Activated CD4-positive, alpha-beta T cell treated with anti-CD3 and anti-CD28 coated beads, Interleukin-2, amount 10 ng/mL, durations not matched to agents 7 days and 5 days (primary cell): Measurements from ENCODE around the gene DCP2. TPM values are rescaled to one million over a fixed set of nuclear protein-coding genes. Genes with fewer than 3 reads are reported as not detected.

Experiments used
- CTCF ChIA-PET: fragments of 350-600 bp; sonication (Branson Sonifier 250); formaldehyde crosslinking; loops from one replicate; lab custom pipeline; 2021; ENCODE audit warnings: antibody characterized with exemption; lab: Charles Lee
- POLR2A ChIA-PET: fragments of 350-600 bp; sonication (Branson Sonifier 250); formaldehyde crosslinking; loops from one replicate; lab custom pipeline; 2021; ENCODE audit warnings: antibody characterized with exemption; lab: Charles Lee
- DNase-seq: peaks from one replicate; pipeline ENCODE4 v3.0.0-alpha.2; 2020
- H3K27ac Mint-ChIP-seq: one replicate; pipeline ENCODE4 v1.8.0; 2021; ENCODE audit warnings: mild to moderate bottlenecking, moderate library complexity, mixed read lengths
- H3K27me3 Mint-ChIP-seq: one replicate; pipeline ENCODE4 v1.8.0; 2021; ENCODE audit warnings: mixed read lengths
- H3K36me3 Mint-ChIP-seq: one replicate; pipeline ENCODE4 v1.8.0; 2021; ENCODE audit warnings: low read depth, mixed read lengths
- H3K4me1 Mint-ChIP-seq: one replicate; pipeline ENCODE4 v1.8.0; 2021; ENCODE audit warnings: mixed read lengths
- H3K4me3 Mint-ChIP-seq: one replicate; pipeline ENCODE4 v1.8.0; 2021; ENCODE audit warnings: mild to moderate bottlenecking, moderate library complexity, mixed read lengths
- H3K9me3 Mint-ChIP-seq: one replicate; pipeline ENCODE4 v1.8.0; 2021; ENCODE audit warnings: mixed read lengths
- total RNA-seq, 2 experiments: library from RNA; stranded (reverse); gene quantifications; one replicate each; pipeline ENCODE4 v1.2.3, GENCODE V29; 2021

The DCP2 gene
- total RNA-seq, 2 experiments from 2014 or later: 116 to 122 TPM

GRCh38 chr5:113027431-113027830 is 50.8 kb downstream of the DCP2 start:
- no peaks in the 10 kb centered on the region for H3K27me3 Mint-ChIP-seq
- no peak for DNase-seq
- H3K4me1 Mint-ChIP-seq: peaks cover 25% of the 10 kb centered on the region
- H3K27ac Mint-ChIP-seq: no peak overlapping the region
- ChIA-PET CTCF (no interaction called here), POLR2A (no interaction called here)
- peaks cover 49% of the 10 kb centered on the region for H3K36me3 Mint-ChIP-seq
- H3K4me3 Mint-ChIP-seq: no peak overlapping the region
- H3K9me3 Mint-ChIP-seq: no peaks in the 10 kb centered on the region

GRCh38 chr5:113029614-113030013 is 53.0 kb downstream of the DCP2 start:
- peaks cover 6% of the 10 kb centered on the region for H3K4me1 Mint-ChIP-seq
- POLR2A ChIA-PET: no interaction called here
- peaks cover 29% of the 10 kb centered on the region for H3K36me3 Mint-ChIP-seq
- H3K4me3 Mint-ChIP-seq: no peak overlapping the region
- no peak for DNase-seq
- CTCF ChIA-PET: interaction anchor here (0.6 to 1.6 kb wide), 2 partner anchors 8 to 181 kb away, joined by 3 read pairs; no protein-coding TSS in a partner anchor
- no peaks in the 10 kb centered on the region for H3K9me3 Mint-ChIP-seq
- H3K27ac Mint-ChIP-seq: no peak overlapping the region
- no peaks in the 10 kb centered on the region for H3K27me3 Mint-ChIP-seq

GRCh38 chr5:113031104-113031503 is 54.5 kb downstream of the DCP2 start:
- DNase-seq: no peak
- Mint-ChIP-seq H3K9me3 (no peaks in the 10 kb centered on the region), H3K36me3 (peaks cover 22% of the 10 kb centered on the region), H3K4me1 (no peaks in the 10 kb centered on the region), H3K27me3 (no peaks in the 10 kb centered on the region), H3K4me3 (no peak overlapping the region), H3K27ac (no peak overlapping the region)
- ChIA-PET CTCF (interaction anchor here (0.7 to 1.0 kb wide), 2 partner anchors 14 to 64 kb away, joined by 3 to 4 read pairs; no protein-coding TSS in a partner anchor), POLR2A (interaction anchor here (0.6 kb wide), 1 partner anchor 75 kb away, joined by 3 read pairs; no protein-coding TSS in a partner anchor)

- Mint-ChIP-seq H3K4me1 (no peaks in the 10 kb centered on the region), H3K9me3 (no peaks in the 10 kb centered on the region), H3K27ac (no peak overlapping the region), H3K4me3 (no peak overlapping the region), H3K27me3 (no peaks in the 10 kb centered on the region), H3K36me3 (peaks cover 18% of the 10 kb centered on the region)
- CTCF ChIA-PET: interaction anchor here (0.7 to 1.0 kb wide), 2 partner anchors 13 to 64 kb away, joined by 3 to 4 read pairs; no protein-coding TSS in a partner anchor
- POLR2A ChIA-PET: interaction anchor here (0.6 kb wide), 1 partner anchor 75 kb away, joined by 3 read pairs; no protein-coding TSS in a partner anchor
- no peak for DNase-seq
These were observed 55.0 kb downstream of the DCP2 start for GRCh38 chr5:113031557-113031956.

GRCh38 chr5:113034182-113034773 is 57.7 kb downstream of the DCP2 start:
- CTCF ChIA-PET: no interaction called here
- no peak overlapping the region for H3K4me3 Mint-ChIP-seq
- no peak for DNase-seq
- H3K27me3 Mint-ChIP-seq: no peaks in the 10 kb centered on the region
- H3K4me1 Mint-ChIP-seq: no peaks in the 10 kb centered on the region
- no peak overlapping the region for H3K27ac Mint-ChIP-seq
- no peaks in the 10 kb centered on the region for H3K9me3 Mint-ChIP-seq
- POLR2A ChIA-PET: no interaction called here
- peaks cover 5% of the 10 kb centered on the region for H3K36me3 Mint-ChIP-seq

GRCh38 chr5:113035096-113035495 is 58.5 kb downstream of the DCP2 start:
- ChIA-PET POLR2A (no interaction called here), CTCF (interaction anchor here (0.5 kb wide), 1 partner anchor 46 kb away, joined by 5 read pairs; no protein-coding TSS in a partner anchor)
- H3K27ac Mint-ChIP-seq: no peak overlapping the region

GRCh38 chr5:113036321-113036720 is 59.7 kb downstream of the DCP2 start:
- H3K27me3 Mint-ChIP-seq: no peaks in the 10 kb centered on the region
- peaks cover 3% of the 10 kb centered on the region for H3K4me1 Mint-ChIP-seq
- H3K9me3 Mint-ChIP-seq: no peaks in the 10 kb centered on the region
- ChIA-PET CTCF (interaction anchor here (0.6 kb wide), 1 partner anchor 40 kb away, joined by 4 read pairs; no protein-coding TSS in a partner anchor), POLR2A (no interaction called here)
- no peak overlapping the region for H3K27ac Mint-ChIP-seq
- H3K4me3 Mint-ChIP-seq: no peak overlapping the region
- DNase-seq: no peak
- H3K36me3 Mint-ChIP-seq: no peaks in the 10 kb centered on the region

More at GRCh38 chr5:113035096-113035495, 58.5 kb downstream of the DCP2 start:
- DNase-seq: no peak
- H3K4me3 Mint-ChIP-seq: no peak overlapping the region
- H3K36me3 Mint-ChIP-seq: no peaks in the 10 kb centered on the region
- H3K27me3 Mint-ChIP-seq: no peaks in the 10 kb centered on the region
- H3K9me3 Mint-ChIP-seq: no peaks in the 10 kb centered on the region
- no peaks in the 10 kb centered on the region for H3K4me1 Mint-ChIP-seq

- POLR2A ChIA-PET: no interaction called here
- Mint-ChIP-seq H3K27ac (no peak overlapping the region), H3K9me3 (no peaks in the 10 kb centered on the region), H3K4me1 (peaks cover 5% of the 10 kb centered on the region), H3K4me3 (no peak overlapping the region), H3K27me3 (no peaks in the 10 kb centered on the region), H3K36me3 (no peaks in the 10 kb centered on the region)
- DNase-seq: no peak
- CTCF ChIA-PET: no interaction called here
These were observed 60.2 kb downstream of the DCP2 start for GRCh38 chr5:113036826-113037225.

- Mint-ChIP-seq H3K9me3 (no peaks in the 10 kb centered on the region), H3K4me1 (peaks cover 5% of the 10 kb centered on the region), H3K27me3 (no peaks in the 10 kb centered on the region), H3K27ac (no peak overlapping the region), H3K36me3 (no peaks in the 10 kb centered on the region), H3K4me3 (no peak overlapping the region)
- ChIA-PET POLR2A (no interaction called here), CTCF (no interaction called here)
- no peak for DNase-seq
These were observed 61.5 kb downstream of the DCP2 start for GRCh38 chr5:113038136-113038535.

- Mint-ChIP-seq H3K4me1 (peaks cover 5% of the 10 kb centered on the region), H3K36me3 (no peaks in the 10 kb centered on the region), H3K9me3 (no peaks in the 10 kb centered on the region), H3K27me3 (no peaks in the 10 kb centered on the region), H3K27ac (no peak overlapping the region), H3K4me3 (no peak overlapping the region)
- ChIA-PET CTCF (interaction anchor here (1.0 kb wide), 1 partner anchor 25 kb away, joined by 3 read pairs; no protein-coding TSS in a partner anchor), POLR2A (no interaction called here)
- DNase-seq: no peak
These were observed 62.1 kb downstream of the DCP2 start for GRCh38 chr5:113038714-113039113.

- Mint-ChIP-seq H3K9me3 (no peaks in the 10 kb centered on the region), H3K36me3 (no peaks in the 10 kb centered on the region), H3K4me1 (peaks cover 5% of the 10 kb centered on the region), H3K27me3 (no peaks in the 10 kb centered on the region), H3K27ac (no peak overlapping the region), H3K4me3 (no peak overlapping the region)
- ChIA-PET CTCF (interaction anchor here (1.0 to 1.3 kb wide), 2 partner anchors 24 to 26 kb away, joined by 3 to 4 read pairs; no protein-coding TSS in a partner anchor), POLR2A (no interaction called here)
- no peak for DNase-seq
These were observed 62.8 kb downstream of the DCP2 start for GRCh38 chr5:113039229-113039933.

- ChIA-PET POLR2A (no interaction called here), CTCF (interaction anchor here (1.3 to 1.8 kb wide), 2 partner anchors 13 to 24 kb away, joined by 4 to 5 read pairs; no protein-coding TSS in a partner anchor)
- Mint-ChIP-seq H3K4me1 (peaks cover 5% of the 10 kb centered on the region), H3K4me3 (no peak overlapping the region), H3K9me3 (no peaks in the 10 kb centered on the region), H3K36me3 (no peaks in the 10 kb centered on the region), H3K27ac (no peak overlapping the region), H3K27me3 (no peaks in the 10 kb centered on the region)
- no peak for DNase-seq
These were observed 63.3 kb downstream of the DCP2 start for GRCh38 chr5:113039934-113040285.

- H3K9me3 Mint-ChIP-seq: no peaks in the 10 kb centered on the region
- H3K27me3 Mint-ChIP-seq: no peaks in the 10 kb centered on the region
- ChIA-PET POLR2A (no interaction called here), CTCF (interaction anchor here (0.5 to 1.8 kb wide), 3 partner anchors 12 to 385 kb away, joined by 3 to 5 read pairs (median 4); no protein-coding TSS in a partner anchor)
- no peak overlapping the region for H3K27ac Mint-ChIP-seq
- no peaks in the 10 kb centered on the region for H3K36me3 Mint-ChIP-seq
- H3K4me1 Mint-ChIP-seq: peaks cover 5% of the 10 kb centered on the region
- H3K4me3 Mint-ChIP-seq: no peak overlapping the region
- no peak for DNase-seq
These were observed 64.2 kb downstream of the DCP2 start for GRCh38 chr5:113040672-113041260.
